Osteocyte (in vitro differentiated cells): ENCODE data around the gene CFAP77. TPM values are rescaled to one million over a fixed set of nuclear protein-coding genes. Genes with fewer than 3 reads are reported as not detected.

Experiments used
- DNase-seq: peaks from one replicate; pipeline ENCODE4 v3.0.0; 2021; ENCODE audit warnings: mixed read lengths; ENCODE audit not compliant: unreplicated experiment; ENCODE audit errors: extremely low spot score
- H3K27ac Mint-ChIP-seq: one replicate; pipeline ENCODE4 v1.8.0; 2021; ENCODE audit warnings: mild to moderate bottlenecking, mixed read lengths; ENCODE audit not compliant: unreplicated experiment
- H3K27me3 Mint-ChIP-seq: one replicate; pipeline ENCODE4 v1.8.0; 2021; ENCODE audit warnings: mixed read lengths; ENCODE audit not compliant: unreplicated experiment
- H3K36me3 Mint-ChIP-seq: one replicate; pipeline ENCODE4 v1.8.0; 2021; ENCODE audit warnings: mixed read lengths; ENCODE audit not compliant: unreplicated experiment
- H3K4me1 Mint-ChIP-seq: one replicate; pipeline ENCODE4 v1.8.0; 2021; ENCODE audit warnings: mixed read lengths; ENCODE audit not compliant: unreplicated experiment
- H3K4me3 Mint-ChIP-seq: one replicate; pipeline ENCODE4 v1.8.0; 2021; ENCODE audit warnings: mild to moderate bottlenecking, moderate library complexity, mixed read lengths; ENCODE audit not compliant: unreplicated experiment
- H3K9me3 Mint-ChIP-seq: one replicate; pipeline ENCODE4 v1.8.0; 2021; ENCODE audit warnings: mixed read lengths; ENCODE audit not compliant: unreplicated experiment
- total RNA-seq: library from RNA; stranded (reverse); gene quantifications from 2 replicates; pipeline ENCODE4 v1.2.1, GENCODE V29; 2021
- TF ChIP-seq, protein P1 (sequence below): fragments of 200-600 bp; sonication (generic); IDR thresholded peaks from 2 replicates; pipeline ENCODE4 v1.5.0; 2021; ENCODE audit warnings: antibody characterized with exemption, mild to moderate bottlenecking, moderate library complexity

Gene CFAP77
- total RNA-seq, 1 donor from 2014 or later, result 0.48 TPM

DNA sequence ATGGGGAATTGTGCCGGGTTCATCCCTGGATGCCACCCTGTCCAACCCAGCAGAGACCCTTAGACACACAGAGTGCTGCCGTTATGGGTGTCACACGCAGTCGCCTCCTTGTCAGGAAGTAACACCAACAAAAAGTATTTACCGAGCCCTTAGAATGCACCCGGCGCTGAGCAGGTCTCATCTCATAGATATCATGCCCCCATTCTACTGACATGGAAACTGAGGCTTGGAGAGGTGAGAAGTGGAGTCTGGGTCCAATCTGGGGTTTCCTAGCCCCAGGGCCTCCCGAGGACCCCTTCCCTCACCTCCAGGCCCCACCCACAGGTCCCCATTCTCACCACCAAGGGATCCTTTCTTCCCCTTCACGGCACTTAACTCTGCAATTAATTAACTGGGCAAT is 135.6 kb downstream of the CFAP77 start:
- Mint-ChIP-seq H3K27ac (no peak overlapping the region), H3K4me3 (no peak overlapping the region), H3K27me3 (no peaks in the 10 kb centered on the region), H3K9me3 (no peaks in the 10 kb centered on the region), H3K4me1 (peaks cover 20% of the 10 kb centered on the region), H3K36me3 (no peaks in the 10 kb centered on the region)
- TF ChIP-seq, protein P1, sequence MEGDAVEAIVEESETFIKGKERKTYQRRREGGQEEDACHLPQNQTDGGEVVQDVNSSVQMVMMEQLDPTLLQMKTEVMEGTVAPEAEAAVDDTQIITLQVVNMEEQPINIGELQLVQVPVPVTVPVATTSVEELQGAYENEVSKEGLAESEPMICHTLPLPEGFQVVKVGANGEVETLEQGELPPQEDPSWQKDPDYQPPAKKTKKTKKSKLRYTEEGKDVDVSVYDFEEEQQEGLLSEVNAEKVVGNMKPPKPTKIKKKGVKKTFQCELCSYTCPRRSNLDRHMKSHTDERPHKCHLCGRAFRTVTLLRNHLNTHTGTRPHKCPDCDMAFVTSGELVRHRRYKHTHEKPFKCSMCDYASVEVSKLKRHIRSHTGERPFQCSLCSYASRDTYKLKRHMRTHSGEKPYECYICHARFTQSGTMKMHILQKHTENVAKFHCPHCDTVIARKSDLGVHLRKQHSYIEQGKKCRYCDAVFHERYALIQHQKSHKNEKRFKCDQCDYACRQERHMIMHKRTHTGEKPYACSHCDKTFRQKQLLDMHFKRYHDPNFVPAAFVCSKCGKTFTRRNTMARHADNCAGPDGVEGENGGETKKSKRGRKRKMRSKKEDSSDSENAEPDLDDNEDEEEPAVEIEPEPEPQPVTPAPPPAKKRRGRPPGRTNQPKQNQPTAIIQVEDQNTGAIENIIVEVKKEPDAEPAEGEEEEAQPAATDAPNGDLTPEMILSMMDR, result no peak
- DNase-seq, result no peak

DNA sequence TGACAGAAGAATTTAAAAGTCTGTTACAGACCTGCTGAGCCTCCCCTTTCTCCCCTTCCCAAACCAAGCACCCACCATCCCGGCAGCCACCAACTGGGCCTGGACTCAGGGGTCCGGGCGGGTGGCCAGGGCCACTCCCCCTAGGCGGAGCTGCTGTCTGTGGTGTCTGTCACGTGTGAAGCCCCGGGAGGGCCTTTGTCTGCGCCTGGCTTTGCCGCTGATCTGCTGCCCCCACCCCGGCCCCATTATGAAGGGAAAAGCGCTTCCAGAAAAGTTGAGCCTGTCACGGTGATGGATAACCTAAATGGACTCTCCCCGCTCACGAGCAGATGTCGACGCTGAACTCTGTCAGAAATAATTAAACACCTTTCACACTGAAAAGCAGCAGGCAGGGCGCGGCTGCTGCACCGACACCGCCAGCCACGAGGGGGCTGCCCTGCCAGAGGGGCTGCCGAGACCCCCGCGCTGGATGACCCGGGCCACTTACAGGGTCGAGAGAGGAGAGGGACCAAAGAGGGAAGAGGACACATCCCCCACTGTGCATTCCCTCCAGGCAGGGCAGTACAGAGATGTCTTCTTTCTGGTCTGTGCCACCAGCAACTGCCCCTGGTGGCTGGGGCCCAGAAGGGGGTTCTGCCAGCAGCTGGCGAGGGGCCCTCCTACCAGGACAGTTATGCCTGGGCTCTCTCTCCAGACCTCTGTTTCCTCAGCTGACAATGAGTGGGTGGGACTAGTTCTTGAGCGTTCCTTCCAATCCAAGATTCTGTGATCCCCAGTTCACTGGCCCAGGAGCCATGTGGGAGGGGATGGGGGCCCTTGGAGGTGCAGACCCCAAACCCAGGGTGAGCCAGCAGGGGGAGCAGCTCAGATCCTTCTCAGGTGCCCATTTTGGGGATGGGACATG is 136.4 kb downstream of the CFAP77 start:
- Mint-ChIP-seq H3K36me3 (no peaks in the 10 kb centered on the region), H3K9me3 (no peaks in the 10 kb centered on the region), H3K27ac (no peak overlapping the region), H3K4me1 (peaks cover 20% of the 10 kb centered on the region), H3K27me3 (no peaks in the 10 kb centered on the region), H3K4me3 (peak overlapping the region; percentile 56)
- TF ChIP-seq, protein P1, result peak; percentile 49
- no peak for DNase-seq

DNA sequence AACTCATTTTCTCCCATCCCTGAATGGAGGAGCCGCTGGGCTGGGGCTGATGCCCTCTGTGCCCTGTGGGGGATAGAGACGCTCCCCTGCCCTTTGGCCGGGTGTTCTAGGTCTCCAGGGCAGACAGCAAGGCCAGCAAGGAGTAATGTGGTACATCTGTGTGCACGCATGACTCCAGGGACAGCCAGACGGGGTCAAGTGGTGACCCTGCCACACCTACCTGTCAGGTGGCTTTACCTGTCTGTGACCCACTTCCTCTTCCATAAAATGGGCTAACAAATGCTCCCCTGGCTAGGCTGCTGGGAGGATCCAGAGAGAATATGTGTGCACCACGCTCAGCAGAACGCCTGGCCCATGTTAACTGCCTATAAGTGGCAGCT is 137.0 kb downstream of the CFAP77 start:
- no peaks in the 10 kb centered on the region for H3K36me3 Mint-ChIP-seq
- no peak overlapping the region for H3K4me3 Mint-ChIP-seq
- H3K9me3 Mint-ChIP-seq, result no peaks in the 10 kb centered on the region
- peaks cover 20% of the 10 kb centered on the region for H3K4me1 Mint-ChIP-seq
- DNase-seq, result no peak
- TF ChIP-seq, protein P1, result no peak
- H3K27me3 Mint-ChIP-seq, result no peaks in the 10 kb centered on the region
- H3K27ac Mint-ChIP-seq, result no peak overlapping the region

DNA sequence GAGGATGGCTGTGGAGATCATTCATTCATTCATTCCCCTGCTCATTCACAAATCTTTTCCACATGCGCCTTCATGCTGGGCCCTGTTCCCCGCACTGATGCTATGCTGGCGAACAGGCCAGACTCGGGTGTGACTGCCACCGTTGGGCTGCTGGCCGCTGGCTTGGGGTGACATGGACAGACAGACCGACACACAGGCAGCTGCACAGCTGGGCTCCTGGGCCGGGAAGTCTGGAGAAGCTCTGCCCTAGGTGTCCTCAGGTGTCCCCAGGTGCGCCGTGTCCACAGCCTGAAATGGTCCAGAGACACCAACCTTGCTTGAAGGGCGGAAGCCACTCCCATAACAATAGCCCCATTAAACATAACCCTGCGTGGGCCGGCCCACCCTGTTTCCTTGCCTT is 137.4 kb downstream of the CFAP77 start:
- DNase-seq, result no peak
- TF ChIP-seq, protein P1, result no peak
- Mint-ChIP-seq H3K9me3 (no peaks in the 10 kb centered on the region), H3K4me3 (no peak overlapping the region), H3K36me3 (no peaks in the 10 kb centered on the region), H3K4me1 (peaks cover 20% of the 10 kb centered on the region), H3K27ac (no peak overlapping the region), H3K27me3 (no peaks in the 10 kb centered on the region)

GRCh38 chr9:132547976-132548730 is 138.1 kb downstream of the CFAP77 start:
- H3K4me1 Mint-ChIP-seq, result peaks cover 20% of the 10 kb centered on the region
- DNase-seq, result no peak
- H3K4me3 Mint-ChIP-seq, result no peak overlapping the region

More at GRCh38 chr9:132547976-132548730, 138.1 kb downstream of the CFAP77 start:
- H3K27me3 Mint-ChIP-seq, result no peaks in the 10 kb centered on the region
- TF ChIP-seq, protein P1, result no peak
- no peaks in the 10 kb centered on the region for H3K36me3 Mint-ChIP-seq
- H3K27ac Mint-ChIP-seq, result no peak overlapping the region
- no peaks in the 10 kb centered on the region for H3K9me3 Mint-ChIP-seq
